ENCODE data around the gene FOXRED1.

GRCh38 chr11:126317432-126317755 is 48.4 kb downstream of the FOXRED1 start:
- no peak for TF ChIP-seq CTCF (IDR thresholded peaks at IDR 0.05 in 4 of 5, conservative IDR thresholded peaks at IDR 0.05 in 1 of 5)
- TF ChIP-seq POLR2A (IDR thresholded peaks at IDR 0.05): no peak
